NCI-H187 (cell line): ENCODE measurements around the gene NMT2.
A peak's percentile ranks its signal among the peaks of the same experiment; 100 is the strongest.
"Not testable (repeated sequence)": the region's sequence is repeated elsewhere in the genome, so short reads cannot be mapped to it uniquely, and the experiment has no call there.

Source experiments
- DNase-seq, 2 experiments: peaks; one replicate each; lab custom pipeline; 2025; lab: John Stamatoyannopoulos, UW

The NMT2 gene

GRCh38 chr10:15168291-15168785 is at the start of gene NMT2:
TSS of gene NMT2 (minus strand) at chr10:15168693. CDS start at chr10:15168612, 81 bp downstream.
- DNase-seq: peak; percentile 10 to 66

- no peak for DNase-seq
These were observed 48.2 kb upstream of the NMT2 start for GRCh38 chr10:15216700-15217099.

GRCh38 chr10:15214237-15214636 is 45.7 kb upstream of the NMT2 start:
- no peak for DNase-seq

DNA sequence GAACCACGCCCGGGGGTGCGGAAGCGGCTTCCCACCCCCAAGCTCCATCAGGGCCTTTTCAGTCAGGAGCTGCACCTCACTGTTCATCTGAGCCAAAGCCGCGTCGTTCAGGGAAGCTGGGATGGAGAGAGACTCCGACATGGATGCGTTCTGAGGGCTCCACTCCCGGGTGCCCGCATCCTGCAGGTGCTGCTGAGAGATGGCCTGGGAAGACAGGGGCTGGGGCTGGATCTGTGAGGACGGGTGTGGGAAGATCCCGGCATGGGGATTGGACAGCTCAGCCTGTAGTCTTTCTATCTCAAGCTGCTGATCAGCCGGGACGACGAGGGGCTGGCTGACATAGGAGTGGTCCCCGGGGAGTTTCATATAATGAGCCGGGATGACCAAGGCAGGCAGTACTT is 45.0 kb upstream of the NMT2 start:
- DNase-seq: no peak

DNA sequence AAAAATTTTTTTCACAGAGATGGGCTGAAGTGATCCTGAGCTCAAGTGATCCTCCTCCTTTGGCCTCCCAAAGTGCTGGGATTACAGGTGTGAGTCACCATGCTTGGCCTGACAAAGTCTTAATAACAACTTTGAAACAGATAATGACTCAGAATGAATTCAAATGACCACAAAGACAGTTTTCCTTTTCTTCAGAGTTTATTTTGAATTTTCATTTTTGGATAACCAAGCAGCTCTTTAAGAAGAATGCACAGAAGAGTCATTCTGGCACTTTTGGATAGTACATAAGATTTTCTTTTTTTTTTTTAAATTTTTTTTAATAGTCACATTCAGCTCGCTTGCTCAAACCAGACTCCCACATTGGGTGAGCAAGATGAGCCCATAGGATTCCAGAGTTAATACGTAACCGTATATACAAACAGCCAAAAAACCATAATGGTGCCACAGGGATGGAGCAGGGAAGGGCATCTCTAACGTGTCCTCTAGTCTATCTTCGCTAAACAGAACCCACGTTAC is 43.0 kb upstream of the NMT2 start:
- no peak for DNase-seq

DNA sequence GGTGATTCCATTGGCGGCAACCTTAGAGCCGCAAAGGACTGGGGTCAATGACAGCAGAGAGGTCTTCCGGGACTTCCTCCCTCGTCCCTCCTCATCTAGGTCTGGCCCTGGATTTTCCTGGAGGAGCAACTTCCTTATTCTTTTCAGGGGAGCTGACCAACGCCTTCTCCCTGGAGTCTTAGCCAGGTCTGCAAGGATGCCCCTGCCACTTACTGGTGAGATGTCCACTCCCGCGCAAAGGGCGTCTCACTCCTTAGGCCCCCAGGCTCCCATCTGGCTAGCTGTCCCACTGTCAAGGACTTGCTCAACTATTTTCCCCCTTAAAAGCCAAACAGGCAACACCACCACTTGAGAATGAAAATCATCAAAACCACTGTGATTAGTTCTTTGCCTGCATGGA is 42.0 kb upstream of the NMT2 start:
- DNase-seq: no peak

GRCh38 chr10:15209827-15210509 is 41.5 kb upstream of the NMT2 start:
- DNase-seq: peak; percentile 9 to 48

DNA sequence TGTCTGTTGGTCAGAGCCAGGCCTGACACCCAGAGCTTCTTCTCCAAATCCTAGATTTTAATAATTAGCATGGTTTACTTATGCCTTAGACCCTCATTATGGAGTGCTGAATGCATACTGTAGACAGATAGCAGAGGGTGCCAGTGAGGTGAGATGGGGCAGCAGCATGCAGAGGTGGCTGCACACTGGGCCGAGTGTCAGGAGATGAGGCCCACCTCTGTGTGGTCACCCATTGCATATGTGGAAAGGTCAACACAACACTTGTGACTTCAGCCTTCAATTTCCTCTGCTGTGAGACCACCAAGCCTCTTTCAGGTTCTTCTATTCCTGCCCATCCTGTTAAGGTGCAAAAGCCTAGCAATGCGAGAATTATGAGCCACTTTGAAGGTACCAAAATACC is 39.7 kb upstream of the NMT2 start:
- no peak for DNase-seq

GRCh38 chr10:15207410-15207809 is 38.9 kb upstream of the NMT2 start:
- DNase-seq: not testable (repeated sequence)

DNA sequence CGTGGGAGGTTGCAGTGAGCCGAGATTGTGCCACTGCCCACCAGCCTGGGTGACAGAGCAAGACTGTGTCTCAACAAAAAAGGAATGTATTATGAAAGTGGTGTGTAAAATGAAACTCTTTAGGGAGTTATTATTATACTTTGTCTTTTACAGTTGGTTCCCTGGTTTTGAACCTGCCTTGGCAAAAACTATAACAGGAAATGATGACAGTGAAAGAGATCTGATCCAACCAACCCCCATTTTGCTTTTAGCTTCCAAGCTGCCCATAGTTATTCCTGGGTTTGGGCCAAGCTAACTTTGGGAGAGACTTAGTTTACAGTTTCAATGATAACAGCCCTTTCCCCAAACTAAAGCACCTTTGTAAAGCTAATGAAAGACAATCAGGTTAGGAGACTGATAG is 34.1 kb upstream of the NMT2 start:
- DNase-seq: no peak

DNA sequence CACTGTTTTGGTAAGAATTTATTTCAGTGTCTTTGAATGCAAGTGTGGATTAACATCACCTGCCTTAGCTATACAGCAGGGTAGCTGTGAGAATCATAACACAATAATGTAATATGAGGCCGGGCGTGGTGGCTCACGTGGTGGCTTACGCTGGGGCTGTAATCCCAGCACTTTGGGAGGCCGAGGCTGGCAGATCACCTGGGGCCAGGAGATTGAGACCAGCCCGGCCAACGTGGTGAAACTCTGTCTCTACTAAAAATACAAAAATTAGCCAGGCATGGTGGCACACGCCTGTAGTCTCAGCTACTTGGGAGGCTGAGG is 33.8 kb upstream of the NMT2 start:
- not testable (repeated sequence) for DNase-seq

- no peak for DNase-seq
These were observed 33.3 kb upstream of the NMT2 start for GRCh38 chr10:15201589-15202300.

GRCh38 chr10:15200626-15201025 is 32.1 kb upstream of the NMT2 start:
- no peak for DNase-seq

DNA sequence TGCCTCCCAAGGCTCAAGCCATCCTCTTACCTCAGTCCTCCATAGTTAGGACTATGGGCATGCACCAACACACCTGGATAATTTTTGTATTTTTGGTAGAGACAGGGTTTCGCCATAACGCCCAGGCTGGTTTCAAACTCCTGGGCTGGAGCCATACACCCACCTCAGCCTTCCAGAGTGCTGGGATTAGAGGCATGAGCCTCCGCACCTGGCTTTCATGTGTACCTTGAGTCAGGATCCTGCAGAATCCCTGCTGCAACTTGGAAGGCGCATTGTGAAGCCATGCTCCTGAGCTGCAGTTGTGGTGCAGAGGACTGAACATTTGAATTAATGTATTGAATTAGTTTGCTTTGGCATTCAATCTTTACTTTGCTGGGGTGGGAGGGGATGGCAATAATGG is 29.4 kb upstream of the NMT2 start:
- no peak for DNase-seq

GRCh38 chr10:15197276-15197675 is 28.8 kb upstream of the NMT2 start:
- no peak for DNase-seq

DNA sequence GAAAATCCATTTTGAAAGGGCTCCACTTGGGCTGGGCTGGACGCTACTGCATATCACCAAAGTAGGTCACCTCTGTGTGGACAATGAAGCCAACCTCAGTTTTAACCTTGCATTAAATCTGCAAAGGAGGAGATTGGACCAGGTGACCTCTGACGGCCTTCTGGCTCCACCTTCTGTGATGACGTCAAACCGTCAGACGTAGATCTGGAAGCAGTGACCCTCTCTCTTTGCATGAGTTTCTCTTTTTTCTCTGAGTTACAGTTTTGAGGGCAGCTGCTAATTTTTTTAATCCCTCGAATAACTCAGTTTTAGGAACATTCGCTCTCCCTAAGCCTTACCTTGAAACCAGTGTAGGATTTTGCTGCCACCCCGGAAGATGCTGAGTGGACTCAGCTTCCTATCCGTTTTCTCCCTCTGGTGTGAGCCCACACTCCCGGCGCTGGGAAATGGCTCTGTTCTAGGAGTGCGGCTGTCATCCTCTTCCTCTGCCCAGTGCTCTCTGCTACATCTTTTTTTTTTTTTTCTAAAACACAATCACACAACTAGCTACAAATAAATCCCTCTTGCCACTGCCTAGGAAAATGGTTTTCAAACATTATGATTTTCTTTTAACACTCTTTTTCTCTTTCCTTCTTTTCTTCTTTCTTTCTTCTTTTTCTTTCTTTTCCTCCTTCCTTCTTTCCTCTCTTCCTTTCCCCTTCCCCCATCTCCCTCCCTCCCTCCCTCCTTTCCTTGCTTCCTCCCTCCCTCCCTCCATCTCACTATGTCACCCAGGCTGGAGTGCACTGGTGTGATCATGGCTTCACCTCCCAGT is 27.7 kb upstream of the NMT2 start:
- no peak for DNase-seq

DNA sequence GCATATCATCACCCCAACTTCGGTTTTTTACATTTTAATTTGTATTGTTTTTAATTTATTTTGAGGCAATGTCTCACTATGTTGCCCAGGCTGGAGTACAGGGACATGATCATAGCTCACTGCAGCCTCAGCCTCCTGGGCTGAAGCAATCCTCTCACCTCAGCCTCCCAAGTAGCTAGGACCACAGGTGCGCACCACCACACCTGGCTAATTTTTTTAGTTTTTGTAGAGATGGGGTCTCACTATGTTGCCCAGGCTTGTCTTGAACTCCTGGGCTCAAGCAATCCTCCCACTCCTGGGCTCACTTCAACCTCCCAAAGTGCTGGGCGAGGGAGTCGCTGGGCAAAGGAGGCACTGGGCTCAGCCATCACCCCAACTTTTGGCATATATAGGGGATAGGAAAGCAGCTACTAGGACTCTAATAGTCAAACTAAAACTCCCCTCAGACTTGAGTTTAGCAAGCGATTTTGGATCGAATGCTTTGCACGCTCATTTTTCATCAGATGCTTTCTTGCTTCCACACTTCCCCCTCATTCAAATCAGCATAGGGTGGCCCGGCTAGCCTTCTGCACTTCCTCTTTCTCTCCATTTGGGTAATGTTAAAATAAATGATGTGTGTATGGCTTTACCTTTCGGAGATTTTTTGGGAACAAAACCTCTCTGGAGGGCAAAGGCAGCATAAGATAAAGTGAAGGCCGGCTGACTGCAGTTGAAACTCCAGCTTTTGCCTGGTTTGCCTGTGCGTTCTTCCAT is 20.8 kb upstream of the NMT2 start:
- no peak for DNase-seq

- DNase-seq: no peak
These were observed 20.1 kb upstream of the NMT2 start for GRCh38 chr10:15188603-15189002.

DNA sequence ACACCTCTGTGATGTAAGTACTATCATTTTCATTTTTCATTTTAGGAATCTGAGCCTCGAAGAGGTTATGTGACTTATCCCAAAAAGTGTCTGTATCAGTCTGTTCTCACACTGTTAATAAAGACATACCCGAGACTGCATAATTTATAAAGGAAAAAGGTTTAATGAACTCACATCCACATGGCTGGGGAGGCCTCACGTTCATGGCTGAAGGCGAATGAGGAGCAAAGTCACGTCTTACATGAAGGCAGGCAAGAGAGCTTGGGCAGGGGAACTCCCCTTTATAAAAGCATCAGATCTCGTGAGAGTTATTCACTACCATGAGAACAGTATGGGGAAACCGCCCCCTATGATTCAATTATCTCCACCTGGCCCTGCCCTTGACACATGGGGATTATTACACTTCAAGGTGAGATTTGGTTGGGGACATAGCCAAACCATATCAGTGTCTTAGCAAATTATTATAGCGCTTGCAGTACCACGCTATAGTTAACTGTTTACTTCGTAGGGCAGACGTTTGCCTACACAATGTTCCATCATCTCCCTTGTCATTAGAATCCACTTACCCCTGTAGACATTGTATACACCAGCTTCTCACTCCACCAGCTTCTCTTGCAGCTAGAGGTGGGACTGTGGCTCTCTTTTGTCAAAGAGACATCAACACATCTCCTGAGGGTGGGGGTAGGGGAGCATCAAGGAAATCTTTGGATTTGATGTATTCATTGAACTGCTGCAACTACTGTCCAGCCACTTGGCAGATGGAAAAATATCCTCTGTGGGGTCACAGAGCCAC is 15.4 kb upstream of the NMT2 start:
- no peak for DNase-seq

- no peak for DNase-seq
These were observed 14.2 kb upstream of the NMT2 start for GRCh38 chr10:15182540-15183207.
